ENCODE data around the gene DRAXIN. TPM values are rescaled to one million over a fixed set of nuclear protein-coding genes. Genes with fewer than 3 reads are reported as not detected.

DRAXIN gene
- total and polyA plus RNA-seq, 4 donors, result 0.04 to 0.31 (median 0.14) TPM

DNA sequence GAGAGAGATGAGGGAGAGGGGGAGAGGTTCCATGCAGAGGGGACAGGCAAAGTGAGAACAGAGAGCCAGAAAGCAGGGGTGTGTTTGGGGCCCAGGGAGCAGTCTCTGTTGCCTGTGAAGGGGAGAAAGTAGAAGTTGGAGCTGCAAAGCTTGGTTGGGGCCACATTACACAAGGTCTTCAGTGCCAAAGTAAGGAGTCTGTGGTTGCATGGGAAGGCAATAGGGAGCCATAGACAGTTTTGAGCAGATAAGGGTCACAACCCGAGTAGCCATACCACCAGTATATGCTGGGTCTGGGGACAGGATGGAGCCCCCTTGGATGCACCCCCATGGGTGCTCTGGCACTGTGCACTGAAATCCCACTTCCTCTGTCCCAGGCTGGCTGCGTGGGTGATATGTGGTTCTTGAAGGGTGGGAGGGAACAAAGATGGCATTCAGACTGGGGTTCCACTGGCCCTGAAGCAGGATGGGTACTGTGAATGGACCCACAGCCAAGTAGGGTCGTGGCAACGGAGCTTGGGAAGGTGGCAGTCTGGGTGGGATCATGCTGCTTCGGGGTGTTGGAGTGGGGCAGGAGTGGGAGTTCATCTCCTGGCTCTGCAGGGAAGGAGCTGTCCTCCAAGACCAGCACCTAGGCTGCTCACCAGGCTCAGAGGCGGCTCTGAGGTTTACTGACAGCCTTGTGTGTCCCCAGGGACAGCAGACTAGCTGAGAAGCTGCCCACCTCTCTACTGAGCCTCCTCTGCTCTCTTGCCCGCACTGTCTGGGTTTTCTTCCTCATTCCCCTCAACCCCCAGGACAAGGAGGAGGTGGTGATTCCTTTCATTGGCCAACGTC lies 12.1 kb downstream of the DRAXIN start:
- Histone ChIP-seq H3K9me3 (ENCODE audit: control insufficient read depth in 4 of 4, insufficient read depth in 3 of 4, low read length in 3 of 4) (peaks cover 0 to 4% (median 0%) of the 10 kb centered on the region in 4 donors), H3K27me3 (ENCODE audit: control insufficient read depth in 3 of 3, insufficient read depth in 3 of 3, low read length in 2 of 3) (peaks cover 0 to 15% (median 0%) of the 10 kb centered on the region in 3 donors), H3K9ac (ENCODE audit: insufficient read depth in 1 of 2, low read length in 2 of 2) (no peak overlapping the region), H3K27ac (ENCODE audit: low read depth in 1 of 2, low read length in 1 of 2) (no peak overlapping the region), H3K4me3 (no peak overlapping the region), H3K4me1 (ENCODE audit: control insufficient read depth in 5 of 5, insufficient read depth in 5 of 5, low read length in 5 of 5) (peaks cover 0 to 31% (median 6%) of the 10 kb centered on the region in 5 donors), H3K36me3 (ENCODE audit: control insufficient read depth in 4 of 4, insufficient read depth in 4 of 4, low read length in 4 of 4) (no peaks in the 10 kb centered on the region)
- no peak for ATAC-seq (ENCODE audit: insufficient read depth, low FRiP score)
- TF ChIP-seq, protein P1, sequence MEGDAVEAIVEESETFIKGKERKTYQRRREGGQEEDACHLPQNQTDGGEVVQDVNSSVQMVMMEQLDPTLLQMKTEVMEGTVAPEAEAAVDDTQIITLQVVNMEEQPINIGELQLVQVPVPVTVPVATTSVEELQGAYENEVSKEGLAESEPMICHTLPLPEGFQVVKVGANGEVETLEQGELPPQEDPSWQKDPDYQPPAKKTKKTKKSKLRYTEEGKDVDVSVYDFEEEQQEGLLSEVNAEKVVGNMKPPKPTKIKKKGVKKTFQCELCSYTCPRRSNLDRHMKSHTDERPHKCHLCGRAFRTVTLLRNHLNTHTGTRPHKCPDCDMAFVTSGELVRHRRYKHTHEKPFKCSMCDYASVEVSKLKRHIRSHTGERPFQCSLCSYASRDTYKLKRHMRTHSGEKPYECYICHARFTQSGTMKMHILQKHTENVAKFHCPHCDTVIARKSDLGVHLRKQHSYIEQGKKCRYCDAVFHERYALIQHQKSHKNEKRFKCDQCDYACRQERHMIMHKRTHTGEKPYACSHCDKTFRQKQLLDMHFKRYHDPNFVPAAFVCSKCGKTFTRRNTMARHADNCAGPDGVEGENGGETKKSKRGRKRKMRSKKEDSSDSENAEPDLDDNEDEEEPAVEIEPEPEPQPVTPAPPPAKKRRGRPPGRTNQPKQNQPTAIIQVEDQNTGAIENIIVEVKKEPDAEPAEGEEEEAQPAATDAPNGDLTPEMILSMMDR (IDR thresholded peaks at IDR 0.05; ENCODE audit: control extremely low read depth, extremely low read depth), result no peak
- no peak for DNase-seq
- 61 to 75% methylated on average over 8 of the region's 8 CpGs for WGBS, 2 donors

DNA sequence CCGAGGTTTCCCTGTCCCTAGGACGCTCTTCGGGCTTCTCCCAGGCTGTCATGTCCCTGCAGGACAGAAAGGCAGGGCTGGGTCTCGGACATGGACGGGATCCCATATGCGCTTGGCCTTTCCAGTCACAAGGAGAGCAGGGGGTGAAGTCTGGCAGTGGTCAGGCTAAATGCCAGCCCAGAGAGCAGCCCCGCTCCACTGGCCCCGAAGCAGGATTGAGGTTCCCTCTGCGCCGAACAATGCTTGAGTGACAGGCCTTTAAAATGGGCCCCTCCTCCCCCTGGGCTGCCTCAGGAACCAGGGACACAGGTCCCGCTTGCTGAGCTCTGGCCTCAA lies 12.7 kb downstream of the DRAXIN start:
- no peak overlapping the region for H3K9ac ChIP-seq (ENCODE audit: insufficient read depth in 1 of 2, low read length in 2 of 2)
- peaks cover 0 to 4% (median 0%) of the 10 kb centered on the region in 4 donors for H3K9me3 ChIP-seq (ENCODE audit: control insufficient read depth in 4 of 4, insufficient read depth in 3 of 4, low read length in 3 of 4)
- no peaks in the 10 kb centered on the region for H3K36me3 ChIP-seq (ENCODE audit: control insufficient read depth in 4 of 4, insufficient read depth in 4 of 4, low read length in 4 of 4)
- H3K4me3 ChIP-seq, result no peak overlapping the region
- WGBS, 2 donors, result 62 to 74% methylated on average over 11 of the region's 11 CpGs
- H3K4me1 ChIP-seq (ENCODE audit: control insufficient read depth in 5 of 5, insufficient read depth in 5 of 5, low read length in 5 of 5), result peaks cover 0 to 31% (median 6%) of the 10 kb centered on the region in 5 donors
- DNase-seq (no peak), ATAC-seq (ENCODE audit: insufficient read depth, low FRiP score) (no peak)
- peaks cover 0 to 15% (median 0%) of the 10 kb centered on the region in 3 donors for H3K27me3 ChIP-seq (ENCODE audit: control insufficient read depth in 3 of 3, insufficient read depth in 3 of 3, low read length in 2 of 3)
- TF ChIP-seq, protein P1 (IDR thresholded peaks at IDR 0.05; ENCODE audit: control extremely low read depth, extremely low read depth), result no peak
- H3K27ac ChIP-seq (ENCODE audit: low read depth in 1 of 2, low read length in 1 of 2), result no peak overlapping the region

DNA sequence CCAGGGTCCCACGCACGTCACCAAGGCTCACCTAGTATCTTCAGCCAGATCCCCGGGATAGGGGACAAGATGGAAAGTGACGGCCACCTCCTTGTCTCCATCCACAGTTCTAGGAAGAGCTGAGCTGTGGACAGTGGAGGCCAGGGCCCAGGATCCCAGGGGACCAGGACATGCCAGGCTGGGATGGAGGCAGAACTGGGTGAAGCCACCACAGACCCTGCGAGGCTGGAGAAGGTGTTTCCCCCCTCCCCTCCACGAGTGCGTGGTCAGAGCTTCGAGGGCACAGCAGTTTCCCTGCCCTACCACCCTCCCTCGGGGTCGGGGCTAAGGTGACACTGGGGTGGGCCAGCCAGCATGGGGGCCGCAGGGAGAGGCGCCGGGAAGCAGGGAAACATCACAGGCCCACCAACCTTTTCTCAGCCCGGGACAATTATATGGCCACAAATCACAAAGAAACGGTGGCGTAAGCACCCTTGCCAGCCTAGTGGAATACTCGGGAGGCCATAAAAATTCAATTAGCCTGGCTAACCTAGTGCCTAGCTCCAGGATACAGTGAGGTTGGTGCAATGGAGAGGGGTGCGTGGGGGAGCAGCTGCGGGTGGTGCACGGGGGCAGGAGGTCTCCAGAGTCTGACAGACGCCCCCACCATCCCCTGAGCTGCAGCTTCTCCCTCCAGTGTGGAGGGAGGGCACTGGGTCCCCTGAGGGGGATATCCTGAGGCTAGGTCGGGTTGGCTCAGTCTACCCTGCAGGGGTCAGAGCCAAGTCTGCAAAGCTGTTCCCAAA lies 13.4 kb downstream of the DRAXIN start:
- WGBS, 2 donors, result 72 to 75% methylated on average over 20 to 22 of the region's 22 CpGs
- Histone ChIP-seq H3K4me3 (no peak overlapping the region), H3K36me3 (ENCODE audit: control insufficient read depth in 4 of 4, insufficient read depth in 4 of 4, low read length in 4 of 4) (no peaks in the 10 kb centered on the region), H3K4me1 (ENCODE audit: control insufficient read depth in 5 of 5, insufficient read depth in 5 of 5, low read length in 5 of 5) (peaks cover 0 to 31% (median 6%) of the 10 kb centered on the region in 5 donors), H3K9me3 (ENCODE audit: control insufficient read depth in 4 of 4, insufficient read depth in 3 of 4, low read length in 3 of 4) (peaks cover 0 to 4% (median 0%) of the 10 kb centered on the region in 4 donors), H3K27ac (ENCODE audit: low read depth in 1 of 2, low read length in 1 of 2) (no peak overlapping the region), H3K9ac (ENCODE audit: insufficient read depth in 1 of 2, low read length in 2 of 2) (no peak overlapping the region), H3K27me3 (ENCODE audit: control insufficient read depth in 3 of 3, insufficient read depth in 3 of 3, low read length in 2 of 3) (peaks cover 0 to 15% (median 0%) of the 10 kb centered on the region in 3 donors)
- ATAC-seq (ENCODE audit: insufficient read depth, low FRiP score) (no peak), DNase-seq (no peak)
- TF ChIP-seq, protein P1 (IDR thresholded peaks at IDR 0.05; ENCODE audit: control extremely low read depth, extremely low read depth), result no peak
